HUES48 (cell line): Measurements from ENCODE around the gene CD96.

Source experiments
- H3K27ac ChIP-seq: one replicate; pipeline ENCODE4 v1.7.0; 2013; ENCODE audit warnings: low read depth, low read length, inconsistent platforms
- H3K27me3 ChIP-seq: 2 replicates; pipeline ENCODE4 v1.6.1; 2013; ENCODE audit warnings: mild to moderate bottlenecking, low read length; ENCODE audit not compliant: control insufficient read depth, insufficient read depth
- H3K36me3 ChIP-seq: 2 replicates; pipeline ENCODE4 v1.6.1; 2013; ENCODE audit warnings: low read length; ENCODE audit not compliant: control insufficient read depth, insufficient read depth
- H3K4me1 ChIP-seq: 2 replicates; pipeline ENCODE4 v1.6.1; 2013; ENCODE audit warnings: mild to moderate bottlenecking, low read length; ENCODE audit not compliant: control insufficient read depth, insufficient read depth
- H3K4me3 ChIP-seq: 2 replicates; pipeline ENCODE4 v1.5.1; 2013; ENCODE audit warnings: mild to moderate bottlenecking, low read depth, low read length
- H3K9ac ChIP-seq: 2 replicates; pipeline ENCODE4 v1.6.1; 2013; ENCODE audit warnings: mild to moderate bottlenecking, low read depth, low read length, moderate library complexity
- H3K9me3 ChIP-seq: 2 replicates; pipeline ENCODE4 v1.6.1; 2013; ENCODE audit warnings: low read length; ENCODE audit not compliant: control insufficient read depth, insufficient read depth

Gene CD96

GRCh38 chr3:111594205-111594604, 52.2 kb downstream of the CD96 start:
- Histone ChIP-seq H3K27ac (no peak overlapping the region), H3K9me3 (no peaks in the 10 kb centered on the region), H3K4me1 (no peaks in the 10 kb centered on the region), H3K4me3 (no peak overlapping the region), H3K9ac (no peak overlapping the region), H3K27me3 (no peaks in the 10 kb centered on the region), H3K36me3 (no peaks in the 10 kb centered on the region)

GRCh38 chr3:111594781-111595180, 52.8 kb downstream of the CD96 start:
- no peak overlapping the region for H3K9ac ChIP-seq
- H3K4me3 ChIP-seq, result no peak overlapping the region
- no peaks in the 10 kb centered on the region for H3K4me1 ChIP-seq
- H3K9me3 ChIP-seq, result no peaks in the 10 kb centered on the region
- H3K27ac ChIP-seq, result no peak overlapping the region
- no peaks in the 10 kb centered on the region for H3K36me3 ChIP-seq
- H3K27me3 ChIP-seq, result no peaks in the 10 kb centered on the region

- Histone ChIP-seq H3K9me3 (no peaks in the 10 kb centered on the region), H3K36me3 (no peaks in the 10 kb centered on the region), H3K27me3 (no peaks in the 10 kb centered on the region), H3K27ac (no peak within 1 kb of the TSS), H3K4me1 (no peaks in the 10 kb centered on the region), H3K9ac (no peak within 1 kb of the TSS), H3K4me3 (no peak within 1 kb of the TSS)
Observed at GRCh38 chr3:111595232-111595631, 53.2 kb downstream of the CD96 start, which contains the start of gene ZBED2. Gene ZBED2 (minus strand): TSS chr3:111595346. CDS start chr3:111594201, 1,145 bp downstream.

- no peak overlapping the region for H3K27ac ChIP-seq
- no peak overlapping the region for H3K4me3 ChIP-seq
- no peaks in the 10 kb centered on the region for H3K27me3 ChIP-seq
- H3K9me3 ChIP-seq, result no peaks in the 10 kb centered on the region
- H3K36me3 ChIP-seq, result no peaks in the 10 kb centered on the region
- H3K9ac ChIP-seq, result no peak overlapping the region
- H3K4me1 ChIP-seq, result no peaks in the 10 kb centered on the region
Observed at GRCh38 chr3:111596328-111596727, 54.3 kb downstream of the CD96 start.

- no peak overlapping the region for H3K27ac ChIP-seq
- no peak overlapping the region for H3K4me3 ChIP-seq
- H3K27me3 ChIP-seq, result no peaks in the 10 kb centered on the region
- H3K4me1 ChIP-seq, result no peaks in the 10 kb centered on the region
- H3K9me3 ChIP-seq, result no peaks in the 10 kb centered on the region
- H3K9ac ChIP-seq, result no peak overlapping the region
- no peaks in the 10 kb centered on the region for H3K36me3 ChIP-seq
Observed at GRCh38 chr3:111598139-111598538, 56.1 kb downstream of the CD96 start.

GRCh38 chr3:111598552-111598951, 56.6 kb downstream of the CD96 start:
- H3K27ac ChIP-seq, result no peak overlapping the region
- no peak overlapping the region for H3K9ac ChIP-seq
- H3K4me1 ChIP-seq, result no peaks in the 10 kb centered on the region
- no peaks in the 10 kb centered on the region for H3K27me3 ChIP-seq
- H3K9me3 ChIP-seq, result no peaks in the 10 kb centered on the region
- no peak overlapping the region for H3K4me3 ChIP-seq
- H3K36me3 ChIP-seq, result no peaks in the 10 kb centered on the region

GRCh38 chr3:111601810-111602209, 59.8 kb downstream of the CD96 start:
- no peak overlapping the region for H3K9ac ChIP-seq
- no peaks in the 10 kb centered on the region for H3K27me3 ChIP-seq
- H3K9me3 ChIP-seq, result no peaks in the 10 kb centered on the region
- H3K36me3 ChIP-seq, result no peaks in the 10 kb centered on the region
- no peak overlapping the region for H3K4me3 ChIP-seq
- H3K4me1 ChIP-seq, result no peaks in the 10 kb centered on the region
- no peak overlapping the region for H3K27ac ChIP-seq

- no peaks in the 10 kb centered on the region for H3K36me3 ChIP-seq
- no peak overlapping the region for H3K4me3 ChIP-seq
- no peak overlapping the region for H3K27ac ChIP-seq
- H3K4me1 ChIP-seq, result no peaks in the 10 kb centered on the region
- no peaks in the 10 kb centered on the region for H3K9me3 ChIP-seq
- H3K27me3 ChIP-seq, result no peaks in the 10 kb centered on the region
- no peak overlapping the region for H3K9ac ChIP-seq
Observed at GRCh38 chr3:111603679-111604078, 61.7 kb downstream of the CD96 start.

- H3K36me3 ChIP-seq, result no peaks in the 10 kb centered on the region
- no peaks in the 10 kb centered on the region for H3K27me3 ChIP-seq
- no peak overlapping the region for H3K27ac ChIP-seq
- no peaks in the 10 kb centered on the region for H3K4me1 ChIP-seq
- H3K9me3 ChIP-seq, result no peaks in the 10 kb centered on the region
- no peak overlapping the region for H3K9ac ChIP-seq
- no peak overlapping the region for H3K4me3 ChIP-seq
Observed at GRCh38 chr3:111604119-111604518, 62.1 kb downstream of the CD96 start.

GRCh38 chr3:111605018-111605417, 63.0 kb downstream of the CD96 start:
- Histone ChIP-seq H3K4me3 (no peak overlapping the region), H3K27ac (no peak overlapping the region), H3K9ac (no peak overlapping the region), H3K4me1 (no peaks in the 10 kb centered on the region), H3K9me3 (no peaks in the 10 kb centered on the region), H3K27me3 (no peaks in the 10 kb centered on the region), H3K36me3 (no peaks in the 10 kb centered on the region)

- no peak overlapping the region for H3K27ac ChIP-seq
- H3K4me3 ChIP-seq, result no peak overlapping the region
- H3K9me3 ChIP-seq, result no peaks in the 10 kb centered on the region
- H3K9ac ChIP-seq, result no peak overlapping the region
- H3K36me3 ChIP-seq, result no peaks in the 10 kb centered on the region
- H3K4me1 ChIP-seq, result no peaks in the 10 kb centered on the region
- H3K27me3 ChIP-seq, result no peaks in the 10 kb centered on the region
Observed at GRCh38 chr3:111605493-111605892, 63.5 kb downstream of the CD96 start.
